Measurements from ENCODE around the gene COL11A1.

DNA sequence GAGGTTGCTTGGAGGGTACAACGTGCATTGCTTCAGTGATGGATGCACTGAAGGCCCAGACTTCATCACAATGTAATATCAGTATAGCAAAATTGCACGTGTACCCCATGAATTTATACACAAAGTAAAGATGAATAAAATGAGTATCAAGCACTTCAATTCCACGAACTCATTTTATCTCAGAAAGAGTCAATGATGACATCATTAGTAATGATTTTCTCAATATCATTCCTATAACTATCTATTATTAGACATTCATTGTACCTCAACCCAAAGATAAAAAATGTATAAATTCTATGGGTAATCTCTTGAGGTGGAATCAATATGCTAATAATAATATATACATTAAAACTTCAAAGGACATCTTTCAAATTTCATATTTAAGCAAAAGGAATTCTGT is 208.4 kb downstream of the COL11A1 start:
- TF ChIP-seq, protein P1, sequence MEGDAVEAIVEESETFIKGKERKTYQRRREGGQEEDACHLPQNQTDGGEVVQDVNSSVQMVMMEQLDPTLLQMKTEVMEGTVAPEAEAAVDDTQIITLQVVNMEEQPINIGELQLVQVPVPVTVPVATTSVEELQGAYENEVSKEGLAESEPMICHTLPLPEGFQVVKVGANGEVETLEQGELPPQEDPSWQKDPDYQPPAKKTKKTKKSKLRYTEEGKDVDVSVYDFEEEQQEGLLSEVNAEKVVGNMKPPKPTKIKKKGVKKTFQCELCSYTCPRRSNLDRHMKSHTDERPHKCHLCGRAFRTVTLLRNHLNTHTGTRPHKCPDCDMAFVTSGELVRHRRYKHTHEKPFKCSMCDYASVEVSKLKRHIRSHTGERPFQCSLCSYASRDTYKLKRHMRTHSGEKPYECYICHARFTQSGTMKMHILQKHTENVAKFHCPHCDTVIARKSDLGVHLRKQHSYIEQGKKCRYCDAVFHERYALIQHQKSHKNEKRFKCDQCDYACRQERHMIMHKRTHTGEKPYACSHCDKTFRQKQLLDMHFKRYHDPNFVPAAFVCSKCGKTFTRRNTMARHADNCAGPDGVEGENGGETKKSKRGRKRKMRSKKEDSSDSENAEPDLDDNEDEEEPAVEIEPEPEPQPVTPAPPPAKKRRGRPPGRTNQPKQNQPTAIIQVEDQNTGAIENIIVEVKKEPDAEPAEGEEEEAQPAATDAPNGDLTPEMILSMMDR (IDR thresholded peaks at IDR 0.05): no peak
- no peak for TF ChIP-seq POLR2A (IDR thresholded peaks at IDR 0.05)
